ENCODE measurements around the gene POLG2.

GRCh38 chr17:64488301-64488700, 8.6 kb downstream of the POLG2 start:
- no peak for TF ChIP-seq SP1 (IDR thresholded peaks at IDR 0.05)
- no peak for TF ChIP-seq CTCF (IDR thresholded peaks at IDR 0.05; ENCODE audit: low read depth, low read length, missing input control)
- TF ChIP-seq RAD21 (IDR thresholded peaks at IDR 0.05) = no peak
- TF ChIP-seq TAF1 (conservative IDR thresholded peaks at IDR 0.05) = no peak
- no peak for TF ChIP-seq JUND (IDR thresholded peaks at IDR 0.05)
- no peak for TF ChIP-seq GABPA (IDR thresholded peaks at IDR 0.05 in 1 of 2, conservative IDR thresholded peaks at IDR 0.05 in 1 of 2)
- TF ChIP-seq MAX (IDR thresholded peaks at IDR 0.05) = no peak
- no peak for TF ChIP-seq YY1 (IDR thresholded peaks at IDR 0.05)
- no peak for TF ChIP-seq REST (IDR thresholded peaks at IDR 0.05)
- TF ChIP-seq ZBTB33 (IDR thresholded peaks at IDR 0.05) = no peak
- TF ChIP-seq ATF3 (IDR thresholded peaks at IDR 0.05) = no peak

Data from liver (tissue), 3 donors.